ENCODE results near the gene SPAG17.

GRCh38 chr1:118102445-118102844 lies 82.6 kb downstream of the SPAG17 start:
- TF ChIP-seq HDGF (IDR thresholded peaks at IDR 0.05; ENCODE audit: borderline replicate concordance), result no peak
- no peak for TF ChIP-seq FOXM1 (IDR thresholded peaks at IDR 0.05; ENCODE audit: borderline replicate concordance)
